ENCODE measurements around the gene UNC13C. TPM values are rescaled to one million over a fixed set of nuclear protein-coding genes. Genes with fewer than 3 reads are reported as not detected.

UNC13C gene
- total and polyA plus RNA-seq, 10 of the 15 experiments (the other 5 are each of a cell fraction or from before 2014, with no cell fraction given), result 9.9 to 81.3 (median 25.0) TPM

- peak; percentile 38; the same call in 1 of the 2 replicates for TF ChIP-seq RELB (IDR thresholded peaks at IDR 0.05; ENCODE audit: low read depth)
- no peak for TF ChIP-seq HCFC1 (IDR thresholded peaks at IDR 0.05; ENCODE audit: low read length)
- TF ChIP-seq IKZF1 (conservative IDR thresholded peaks at IDR 0.05), result peak; percentile 53
- 0 out of 2 replicates have a peak, but pooled peaks have one; percentile 40 for TF ChIP-seq ZNF217 (IDR thresholded peaks at IDR 0.05)
- TF ChIP-seq E2F4 (IDR thresholded peaks at IDR 0.05; ENCODE audit: low read depth, low read length), result no peak
- no peak for TF ChIP-seq NFYA (IDR thresholded peaks at IDR 0.05; ENCODE audit: borderline replicate concordance, low read depth, low read length)
- TF ChIP-seq IRF5 (IDR thresholded peaks at IDR 0.05; ENCODE audit: borderline replicate concordance), result no peak
- no peak for TF ChIP-seq RAD21 (IDR thresholded peaks at IDR 0.05; ENCODE audit: insufficient read depth, low read depth, low read length)
- no peak for TF ChIP-seq RFX5 (IDR thresholded peaks at IDR 0.05; ENCODE audit: low read depth, low read length)
- peak; percentile 84 for TF ChIP-seq ZNF24 (IDR thresholded peaks at IDR 0.05)
- TF ChIP-seq NRF1 (conservative IDR thresholded peaks at IDR 0.05; ENCODE audit: low read depth, low read length), result no peak
- TF ChIP-seq CBFB (IDR thresholded peaks at IDR 0.05; ENCODE audit: low read depth), result no peak
- TF ChIP-seq NR2C1 (IDR thresholded peaks at IDR 0.05), result no peak
- no peak for TF ChIP-seq SP1 (IDR thresholded peaks at IDR 0.05; ENCODE audit: low read depth, low read length)
- TF ChIP-seq PRDM15 (CRISPR knock-in tag; IDR thresholded peaks at IDR 0.05), result no peak
- no peak for TF ChIP-seq BHLHE40 (IDR thresholded peaks at IDR 0.05; ENCODE audit: borderline replicate concordance in 1 of 2, low read depth in 2 of 2, low read length in 1 of 2)
- TF ChIP-seq PKNOX1 (IDR thresholded peaks at IDR 0.05), result 0 out of 2 replicates have a peak, but pooled peaks have one; percentile 30
- no peak for TF ChIP-seq STAT3 (IDR thresholded peaks at IDR 0.05; ENCODE audit: low read depth, low read length)
- TF ChIP-seq ATF7 (IDR thresholded peaks at IDR 0.05; ENCODE audit: low read depth), result peak; percentile 16; the same call in 1 of the 2 replicates
- TF ChIP-seq ZNF622 (IDR thresholded peaks at IDR 0.05), result no peak
- TF ChIP-seq ZSCAN29 (IDR thresholded peaks at IDR 0.05), result no peak
- TF ChIP-seq MTA2 (IDR thresholded peaks at IDR 0.05; ENCODE audit: low read depth), result peak; percentile 63; the same call in 1 of the 2 replicates
- peak; percentile 61 to 65; a peak in 2 of 4 replicates for TF ChIP-seq IKZF2 (IDR thresholded peaks at IDR 0.05)
Measured at GRCh38 chr15:54576298-54576935, 598.2 kb downstream of the UNC13C start (continued).

Measured in GM12878 (cell line).